Measurements from ENCODE around the gene THBS3. TPM values are rescaled to one million over a fixed set of nuclear protein-coding genes. Genes with fewer than 3 reads are reported as not detected.
A peak's percentile ranks its signal among the peaks of the same experiment; 100 is the strongest.

Gene THBS3
- total and polyA plus RNA-seq, 9 of the 15 experiments (the other 6 are each of a cell fraction or from before 2014, with no cell fraction given), result 0.59 to 8.3 (median 3.2) TPM

DNA sequence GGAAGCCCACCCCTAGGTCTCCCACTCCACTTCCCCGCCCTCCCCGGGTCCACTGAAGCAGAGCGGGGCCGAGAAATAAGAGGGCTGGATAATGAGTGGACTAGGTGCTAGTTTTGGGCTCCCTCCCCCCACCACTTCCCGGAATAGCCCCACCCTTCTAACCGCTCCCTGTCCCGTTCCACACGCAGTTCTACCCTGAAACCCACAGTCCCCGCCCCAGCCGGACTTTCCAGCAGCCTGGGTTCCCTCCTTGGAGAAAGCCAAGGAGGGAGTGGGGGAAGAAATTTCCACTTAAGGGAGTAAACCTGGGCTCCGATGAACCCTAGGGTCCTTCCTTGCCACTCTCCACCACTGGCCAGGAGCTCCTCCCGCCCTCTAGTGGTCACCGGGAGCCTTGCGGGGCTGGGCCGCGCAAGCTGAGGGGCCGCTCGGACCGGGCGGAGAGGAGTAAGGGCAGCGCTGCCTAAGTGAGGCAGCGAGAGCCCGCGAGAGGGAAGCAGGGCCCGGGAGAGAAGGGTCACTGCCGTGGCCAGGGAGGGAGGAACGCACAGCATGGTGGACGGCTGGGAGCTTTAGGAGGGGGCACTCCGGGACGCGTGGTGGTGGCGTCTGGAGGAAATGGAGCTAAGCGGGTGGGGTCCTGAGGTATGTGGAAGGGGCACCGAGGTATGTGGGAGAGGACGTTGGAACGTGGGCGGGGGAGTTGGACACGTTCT is 14.3 kb downstream of the THBS3 start (continued):
- TF ChIP-seq STAT5A (IDR thresholded peaks at IDR 0.05; ENCODE audit: borderline replicate concordance, low read length), result peak; percentile 75
- TF ChIP-seq, protein P1, sequence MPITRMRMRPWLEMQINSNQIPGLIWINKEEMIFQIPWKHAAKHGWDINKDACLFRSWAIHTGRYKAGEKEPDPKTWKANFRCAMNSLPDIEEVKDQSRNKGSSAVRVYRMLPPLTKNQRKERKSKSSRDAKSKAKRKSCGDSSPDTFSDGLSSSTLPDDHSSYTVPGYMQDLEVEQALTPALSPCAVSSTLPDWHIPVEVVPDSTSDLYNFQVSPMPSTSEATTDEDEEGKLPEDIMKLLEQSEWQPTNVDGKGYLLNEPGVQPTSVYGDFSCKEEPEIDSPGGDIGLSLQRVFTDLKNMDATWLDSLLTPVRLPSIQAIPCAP (CRISPR knock-in tag; IDR thresholded peaks at IDR 0.05; ENCODE audit: borderline replicate concordance), result no peak
- peak; percentile 94 for TF ChIP-seq BRD9 (IDR thresholded peaks at IDR 0.05; ENCODE audit: low read depth, partially characterized antibody)
- TF ChIP-seq, protein P2, sequence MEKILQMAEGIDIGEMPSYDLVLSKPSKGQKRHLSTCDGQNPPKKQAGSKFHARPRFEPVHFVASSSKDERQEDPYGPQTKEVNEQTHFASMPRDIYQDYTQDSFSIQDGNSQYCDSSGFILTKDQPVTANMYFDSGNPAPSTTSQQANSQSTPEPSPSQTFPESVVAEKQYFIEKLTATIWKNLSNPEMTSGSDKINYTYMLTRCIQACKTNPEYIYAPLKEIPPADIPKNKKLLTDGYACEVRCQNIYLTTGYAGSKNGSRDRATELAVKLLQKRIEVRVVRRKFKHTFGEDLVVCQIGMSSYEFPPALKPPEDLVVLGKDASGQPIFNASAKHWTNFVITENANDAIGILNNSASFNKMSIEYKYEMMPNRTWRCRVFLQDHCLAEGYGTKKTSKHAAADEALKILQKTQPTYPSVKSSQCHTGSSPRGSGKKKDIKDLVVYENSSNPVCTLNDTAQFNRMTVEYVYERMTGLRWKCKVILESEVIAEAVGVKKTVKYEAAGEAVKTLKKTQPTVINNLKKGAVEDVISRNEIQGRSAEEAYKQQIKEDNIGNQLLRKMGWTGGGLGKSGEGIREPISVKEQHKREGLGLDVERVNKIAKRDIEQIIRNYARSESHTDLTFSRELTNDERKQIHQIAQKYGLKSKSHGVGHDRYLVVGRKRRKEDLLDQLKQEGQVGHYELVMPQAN (IDR thresholded peaks at IDR 0.05; ENCODE audit: borderline replicate concordance), result no peak; the same call in 1 of the 2 replicates
- TF ChIP-seq MEF2D (tag; conservative IDR thresholded peaks at IDR 0.05; ENCODE audit: low read depth), result peak; percentile 52; the same call in 1 of the 2 replicates
- peak; percentile 66; the same call in 1 of the 2 replicates for TF ChIP-seq SMARCA4 (IDR thresholded peaks at IDR 0.05)
- 0 out of 2 replicates have a peak, but pooled peaks have one; percentile 24 for TF ChIP-seq TGIF2 (CRISPR knock-in tag; IDR thresholded peaks at IDR 0.05)
- peak; percentile 24; the same call in 1 of the 2 replicates for TF ChIP-seq ZBTB26 (CRISPR knock-in tag; IDR thresholded peaks at IDR 0.05)
- peak in 1 of 2 experiments; percentile 78; a peak in 1 of 4 replicates for TF ChIP-seq BCLAF1 (IDR thresholded peaks at IDR 0.05; ENCODE audit: borderline replicate concordance in 1 of 2, control insufficient read depth in 1 of 2, low read depth in 2 of 2, low read length in 1 of 2)
- peak; percentile 62 for TF ChIP-seq SMAD1 (IDR thresholded peaks at IDR 0.05; ENCODE audit: low read depth, low read length, partially characterized antibody)
- no peak for TF ChIP-seq ZNF175 (CRISPR knock-in tag; IDR thresholded peaks at IDR 0.05; ENCODE audit: low read depth)
- peak; percentile 93 for TF ChIP-seq EGR1 (conservative IDR thresholded peaks at IDR 0.05)
- no peak for TF ChIP-seq ATF3 (IDR thresholded peaks at IDR 0.05)
- TF ChIP-seq ATF3 (CRISPR knock-in tag; conservative IDR thresholded peaks at IDR 0.05), result peak; percentile 43; the same call in 1 of the 2 replicates
- TF ChIP-seq CREB1 (IDR thresholded peaks at IDR 0.05), result peak; percentile 20; the same call in 1 of the 2 replicates
- TF ChIP-seq CREB1 (CRISPR knock-in tag; IDR thresholded peaks at IDR 0.05), result no peak
- no peak for TF ChIP-seq SPI1 (IDR thresholded peaks at IDR 0.05; ENCODE audit: borderline replicate concordance, low read depth, low read length)
- no peak for TF ChIP-seq ATF1 (CRISPR knock-in tag; IDR thresholded peaks at IDR 0.05)
- TF ChIP-seq ATF1 (tag; IDR thresholded peaks at IDR 0.05), result peak; percentile 56
- peak; percentile 65; the same call in 1 of the 2 replicates for TF ChIP-seq SP1 (CRISPR knock-in tag; IDR thresholded peaks at IDR 0.05)
